H1 (cell line): ENCODE measurements around the gene DNTT. TPM values are rescaled to one million over a fixed set of nuclear protein-coding genes. Genes with fewer than 3 reads are reported as not detected.

Source experiments
- CHD1 ChIP-seq: IDR thresholded peaks from 2 replicates; pipeline ENCODE4 v1.6.1; 2012; ENCODE audit warnings: low read depth, low read length, improper control_type of control experiment
- EZH2 ChIP-seq: fragments of 200-600 bp; sonication (generic); IDR thresholded peaks from 2 replicates; pipeline ENCODE4 v1.7.1; 2012; ENCODE audit warnings: low read depth, mild to moderate bottlenecking, moderate library complexity, low read length, inconsistent platforms; ENCODE audit not compliant: severe bottlenecking
- MAFK ChIP-seq: IDR thresholded peaks from 2 replicates; pipeline ENCODE4 v1.6.1; 2012; ENCODE audit warnings: low read depth, mild to moderate bottlenecking, improper control_type of control experiment, low read length
- POLR2AphosphoS5 ChIP-seq: IDR thresholded peaks from 2 replicates; pipeline ENCODE4 v1.6.1; 2011; ENCODE audit warnings: low read depth, low read length
- POU5F1 ChIP-seq: IDR thresholded peaks from 2 replicates; pipeline ENCODE4 v1.6.1; 2011; ENCODE audit warnings: low read depth, mild to moderate bottlenecking, low read length, moderate library complexity
- RAD21 ChIP-seq, 2 experiments: IDR thresholded peaks in 1 of 2; conservative IDR thresholded peaks in 1 of 2; 2 replicates each; pipeline ENCODE4 v1.6.1; 2011; ENCODE audit warnings: low read depth in 2 of 2, low read length in 2 of 2, improper control_type of control experiment in 1 of 2, inconsistent platforms in 1 of 2, mild to moderate bottlenecking in 1 of 2, moderate library complexity in 1 of 2
- ZNF274 ChIP-seq: IDR thresholded peaks from 2 replicates; pipeline ENCODE4 v1.7.0; 2012; ENCODE audit warnings: low read length, borderline replicate concordance; ENCODE audit errors: extremely low read depth
- polyA plus RNA-seq, 7 experiments: library from polyadenylated mRNA; depleted of rRNA in 3 of 7; stranded (reverse) in 5 of 7; unstranded in 2 of 7; fragments of >200 nt in 5 of 7; fragments of 200-250 nt in 2 of 7; gene quantifications; 1 replicate in 5 of 7; 2 replicates in 1 of 7; 4 replicates in 1 of 7; pipeline versions ENCODE4 v1.2.1 to v1.2.3, GENCODE V29; 2011 to 2013; ENCODE audit warnings: missing spikeins in 2 of 7, mixed read lengths in 2 of 7
- total RNA-seq: library from RNA; stranded (reverse); fragmentation: NEBNext Ultra II Directional; extraction: Animal tissue kit (Norgen Biotek cat#: 25700); gene quantifications from 2 replicates; pipeline ENCODE4 v1.2.1, GENCODE V29; 2021
- TF ChIP-seq, protein P1 (sequence below), 3 experiments: IDR thresholded peaks; 1 replicate in 2 of 3; 2 replicates in 1 of 3; pipeline versions ENCODE4 v1.5.1 to v1.6.1; 2011; ENCODE audit warnings: low read length in 3 of 3, mild to moderate bottlenecking in 3 of 3, inconsistent platforms in 2 of 3, low read depth in 1 of 3, moderate library complexity in 1 of 3; ENCODE audit not compliant: insufficient read depth in 1 of 3; ENCODE audit errors: control extremely low read depth in 1 of 3

DNTT gene
- total and polyA plus RNA-seq, 2 of the 8 experiments (the other 6 are each of a cell fraction or from before 2014, with no cell fraction given), result not detected

DNA sequence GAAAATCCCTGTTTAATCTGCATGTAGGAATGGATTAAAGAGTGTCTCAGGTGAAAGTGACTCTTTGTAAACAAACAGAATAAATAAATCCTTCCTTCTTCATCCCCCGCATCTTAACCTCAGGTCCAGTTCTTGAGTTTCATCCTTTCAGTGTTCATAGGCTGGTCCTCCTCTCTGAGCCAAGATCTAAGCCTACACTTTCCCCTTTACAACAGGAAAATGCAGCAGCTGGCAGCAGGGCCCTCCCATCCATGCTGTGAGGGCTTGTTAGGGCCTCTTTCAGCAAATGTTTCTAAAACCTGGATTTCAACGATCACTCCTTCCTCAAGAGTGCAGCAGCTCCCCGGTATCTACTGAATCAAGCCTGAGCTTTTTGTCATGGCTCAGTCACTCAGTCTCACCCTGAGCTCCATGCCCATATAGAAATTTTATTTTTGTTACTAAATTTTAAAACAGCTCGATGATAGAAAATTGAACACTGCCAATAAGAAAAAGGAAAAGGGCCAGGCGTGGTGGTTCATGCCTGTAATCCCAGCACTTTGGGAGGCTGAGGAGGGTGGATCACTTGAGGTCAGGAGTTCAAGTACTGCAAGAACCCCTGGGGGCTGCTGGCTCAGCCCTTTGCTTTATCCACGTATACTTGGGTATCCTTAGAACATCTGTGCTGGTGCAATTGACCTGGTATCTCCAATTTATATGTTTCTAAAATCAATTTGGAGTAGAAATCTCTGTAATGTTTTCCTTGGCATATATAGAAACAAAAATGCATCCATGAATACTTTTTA lies 48.5 kb upstream of the DNTT start (continued):
- TF ChIP-seq RAD21 (IDR thresholded peaks at IDR 0.05 in 1 of 2, conservative IDR thresholded peaks at IDR 0.05 in 1 of 2; ENCODE audit: low read depth in 2 of 2, low read length in 2 of 2), result no peak
- TF ChIP-seq MAFK, result no peak
- no peak for TF ChIP-seq CHD1
- TF ChIP-seq POLR2AphosphoS5, result no peak
- no peak for TF ChIP-seq EZH2
- no peak for TF ChIP-seq ZNF274
- TF ChIP-seq, protein P1, sequence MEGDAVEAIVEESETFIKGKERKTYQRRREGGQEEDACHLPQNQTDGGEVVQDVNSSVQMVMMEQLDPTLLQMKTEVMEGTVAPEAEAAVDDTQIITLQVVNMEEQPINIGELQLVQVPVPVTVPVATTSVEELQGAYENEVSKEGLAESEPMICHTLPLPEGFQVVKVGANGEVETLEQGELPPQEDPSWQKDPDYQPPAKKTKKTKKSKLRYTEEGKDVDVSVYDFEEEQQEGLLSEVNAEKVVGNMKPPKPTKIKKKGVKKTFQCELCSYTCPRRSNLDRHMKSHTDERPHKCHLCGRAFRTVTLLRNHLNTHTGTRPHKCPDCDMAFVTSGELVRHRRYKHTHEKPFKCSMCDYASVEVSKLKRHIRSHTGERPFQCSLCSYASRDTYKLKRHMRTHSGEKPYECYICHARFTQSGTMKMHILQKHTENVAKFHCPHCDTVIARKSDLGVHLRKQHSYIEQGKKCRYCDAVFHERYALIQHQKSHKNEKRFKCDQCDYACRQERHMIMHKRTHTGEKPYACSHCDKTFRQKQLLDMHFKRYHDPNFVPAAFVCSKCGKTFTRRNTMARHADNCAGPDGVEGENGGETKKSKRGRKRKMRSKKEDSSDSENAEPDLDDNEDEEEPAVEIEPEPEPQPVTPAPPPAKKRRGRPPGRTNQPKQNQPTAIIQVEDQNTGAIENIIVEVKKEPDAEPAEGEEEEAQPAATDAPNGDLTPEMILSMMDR (IDR thresholded peaks at IDR 0.05; ENCODE audit: control extremely low read depth in 1 of 3, insufficient read depth in 1 of 3, low read depth in 1 of 3, low read length in 3 of 3), result no peak
- TF ChIP-seq POU5F1, result no peak
